Mesendoderm (in vitro differentiated cells): ENCODE results near the gene UBA6.

Experiments used
- DNase-seq: peaks from one replicate; pipeline ENCODE4 v3.0.0; 2013
- H2AK5ac ChIP-seq: 2 replicates; pipeline ENCODE4 v1.6.1; 2013; ENCODE audit warnings: low read length, inconsistent platforms
- H2BK120ac ChIP-seq: 2 replicates; pipeline ENCODE4 v1.6.1; 2013; ENCODE audit warnings: low read depth, mild to moderate bottlenecking, low read length, moderate library complexity, mixed read lengths
- H2BK15ac ChIP-seq: replicated peaks from 2 replicates; pipeline ENCODE4 v1.6.1; 2013; ENCODE audit warnings: low read depth, mild to moderate bottlenecking, moderate library complexity
- H2BK5ac ChIP-seq: 2 replicates; pipeline ENCODE4 v1.6.1; 2013; ENCODE audit warnings: low read length, inconsistent platforms
- H3K18ac ChIP-seq: 2 replicates; pipeline ENCODE4 v1.6.1; 2013; ENCODE audit warnings: mild to moderate bottlenecking, low read length, mixed read lengths
- H3K23ac ChIP-seq: one replicate; pipeline ENCODE4 v1.6.1; 2013; ENCODE audit warnings: low read length
- H3K27ac ChIP-seq: 2 replicates; pipeline ENCODE4 v1.5.1; 2013; ENCODE audit warnings: low read depth, mild to moderate bottlenecking, inconsistent platforms, low read length, moderate library complexity
- H3K27me3 ChIP-seq: 2 replicates; pipeline ENCODE4 v1.6.1; 2013; ENCODE audit warnings: low read length, control low read depth, mild to moderate bottlenecking, inconsistent platforms; ENCODE audit not compliant: insufficient read depth, poor library complexity
- H3K36me3 ChIP-seq: 2 replicates; pipeline ENCODE4 v1.6.1; 2013; ENCODE audit warnings: low read length, inconsistent platforms; ENCODE audit not compliant: control insufficient read depth, insufficient read depth
- H3K4ac ChIP-seq: one replicate; pipeline ENCODE4 v1.6.1; 2013; ENCODE audit warnings: low read depth, mild to moderate bottlenecking, low read length, moderate library complexity
- H3K4me1 ChIP-seq: 2 replicates; pipeline ENCODE4 v1.6.1; 2013; ENCODE audit warnings: low read depth, low read length, inconsistent platforms; ENCODE audit not compliant: control insufficient read depth
- H3K4me2 ChIP-seq: 2 replicates; pipeline ENCODE4 v1.6.1; 2013; ENCODE audit warnings: low read length
- H3K4me3 ChIP-seq: 2 replicates; pipeline ENCODE4 v1.5.1; 2013; ENCODE audit warnings: mild to moderate bottlenecking, low read length
- H3K56ac ChIP-seq: one replicate; pipeline ENCODE4 v1.6.1; 2013; ENCODE audit warnings: low read length
- H3K79me1 ChIP-seq: 2 replicates; pipeline ENCODE4 v1.6.1; 2013; ENCODE audit warnings: low read length, inconsistent platforms
- H3K79me2 ChIP-seq: 2 replicates; pipeline ENCODE4 v1.6.1; 2013; ENCODE audit warnings: mild to moderate bottlenecking, low read length; ENCODE audit not compliant: control insufficient read depth, insufficient read depth
- H3K9ac ChIP-seq: 2 replicates; pipeline ENCODE4 v1.6.1; 2013; ENCODE audit warnings: low read length, inconsistent platforms
- H4K5ac ChIP-seq: one replicate; pipeline ENCODE4 v1.6.1; 2013; ENCODE audit warnings: low read length
- H4K8ac ChIP-seq: one replicate; pipeline ENCODE4 v1.6.1; 2013; ENCODE audit warnings: low read depth, mild to moderate bottlenecking, control low read depth, low read length, moderate library complexity
- WGBS: extraction: QIAGEN DNeasy Blood & Tissue Kit; methylation state at CpG from one replicate; pipeline ENCODE4 v1.1.7; 2013; ENCODE audit warnings: low lambda C conversion rate, missing lambda C conversion rate; ENCODE audit not compliant: insufficient coverage; ENCODE audit errors: extremely low coverage; 5-methylcytosine and 5-hydroxymethylcytosine counted together

UBA6 gene

GRCh38 chr4:67634741-67635140, 66.2 kb downstream of the UBA6 start:
- Histone ChIP-seq H3K27ac (no peak overlapping the region), H2BK5ac (no peak overlapping the region), H3K4me1 (no peaks in the 10 kb centered on the region), H3K27me3 (no peaks in the 10 kb centered on the region), H4K5ac (no peak overlapping the region), H3K36me3 (peaks cover 4% of the 10 kb centered on the region), H3K56ac (no peak overlapping the region), H4K8ac (no peak overlapping the region), H3K4ac (no peak overlapping the region), H3K4me2 (no peak overlapping the region), H3K23ac (no peak overlapping the region), H3K79me2 (no peaks in the 10 kb centered on the region), H3K4me3 (no peak overlapping the region), H2BK120ac (no peak overlapping the region), H2AK5ac (no peak overlapping the region), H3K9ac (no peak overlapping the region), H3K18ac (no peak overlapping the region), H2BK15ac (no peak overlapping the region), H3K79me1 (no peaks in the 10 kb centered on the region)
- no CpG with 5 or more reads among the region's 2 CpGs for WGBS
- no peak for DNase-seq

GRCh38 chr4:67632492-67632891, 68.5 kb downstream of the UBA6 start:
- H2BK120ac ChIP-seq, result no peak overlapping the region
- H3K36me3 ChIP-seq, result no peaks in the 10 kb centered on the region

GRCh38 chr4:67624939-67625338, 76.0 kb downstream of the UBA6 start:
- no peak overlapping the region for H2BK15ac ChIP-seq
- H3K79me1 ChIP-seq, result no peaks in the 10 kb centered on the region
- no peaks in the 10 kb centered on the region for H3K4me1 ChIP-seq
- H4K8ac ChIP-seq, result no peak overlapping the region
- H3K4me3 ChIP-seq, result no peak overlapping the region
- no peak overlapping the region for H2BK120ac ChIP-seq
- no peak overlapping the region for H3K4ac ChIP-seq
- no peaks in the 10 kb centered on the region for H3K27me3 ChIP-seq
- no peak for DNase-seq
- no peak overlapping the region for H3K56ac ChIP-seq
- H3K18ac ChIP-seq, result no peak overlapping the region
- H3K36me3 ChIP-seq, result peaks cover 2% of the 10 kb centered on the region
- H3K4me2 ChIP-seq, result no peak overlapping the region
- no peak overlapping the region for H3K9ac ChIP-seq
- no peak overlapping the region for H3K27ac ChIP-seq
- H3K23ac ChIP-seq, result no peak overlapping the region
- H2BK5ac ChIP-seq, result no peak overlapping the region
- H2AK5ac ChIP-seq, result no peak overlapping the region
- H4K5ac ChIP-seq, result no peak overlapping the region
- WGBS, result no CpG with 5 or more reads among the region's 3 CpGs
- H3K79me2 ChIP-seq, result no peaks in the 10 kb centered on the region

More at GRCh38 chr4:67632492-67632891, 68.5 kb downstream of the UBA6 start:
- WGBS, result no CpG with 5 or more reads among the region's 3 CpGs
- Histone ChIP-seq H3K79me2 (no peaks in the 10 kb centered on the region), H4K8ac (no peak overlapping the region), H3K27me3 (no peaks in the 10 kb centered on the region), H3K27ac (no peak overlapping the region), H2BK15ac (no peak overlapping the region), H3K18ac (no peak overlapping the region), H3K79me1 (no peaks in the 10 kb centered on the region), H3K56ac (no peak overlapping the region), H4K5ac (no peak overlapping the region), H3K4me1 (no peaks in the 10 kb centered on the region), H3K23ac (no peak overlapping the region), H2AK5ac (no peak overlapping the region), H3K9ac (no peak overlapping the region), H3K4ac (no peak overlapping the region), H3K4me2 (no peak overlapping the region), H2BK5ac (no peak overlapping the region), H3K4me3 (no peak overlapping the region)
- DNase-seq, result no peak

- Histone ChIP-seq H2AK5ac (no peak overlapping the region), H2BK120ac (no peak overlapping the region), H2BK5ac (no peak overlapping the region), H4K5ac (no peak overlapping the region), H3K27ac (no peak overlapping the region), H3K4me3 (no peak overlapping the region), H3K18ac (no peak overlapping the region), H3K27me3 (no peaks in the 10 kb centered on the region), H2BK15ac (no peak overlapping the region), H3K79me2 (no peaks in the 10 kb centered on the region), H3K23ac (no peak overlapping the region), H3K9ac (no peak overlapping the region), H3K56ac (no peak overlapping the region), H3K4ac (no peak overlapping the region), H3K4me1 (no peaks in the 10 kb centered on the region), H3K4me2 (no peak overlapping the region), H3K79me1 (no peaks in the 10 kb centered on the region), H3K36me3 (no peaks in the 10 kb centered on the region), H4K8ac (no peak overlapping the region)
- WGBS, result no CpG with 5 or more reads among the region's 1 CpG
- no peak for DNase-seq
Observed at GRCh38 chr4:67616478-67616877, 84.5 kb downstream of the UBA6 start.

- WGBS, result no CpG with 5 or more reads among the region's 5 CpGs
- Histone ChIP-seq H3K79me2 (no peaks in the 10 kb centered on the region), H3K4me1 (no peaks in the 10 kb centered on the region), H3K56ac (no peak overlapping the region), H3K9ac (no peak overlapping the region), H3K18ac (no peak overlapping the region), H3K27ac (no peak overlapping the region), H2BK120ac (no peak overlapping the region), H3K27me3 (no peaks in the 10 kb centered on the region), H2AK5ac (no peak overlapping the region), H3K79me1 (no peaks in the 10 kb centered on the region), H3K23ac (no peak overlapping the region), H2BK5ac (no peak overlapping the region), H3K4me2 (no peak overlapping the region), H3K36me3 (no peaks in the 10 kb centered on the region), H3K4me3 (no peak overlapping the region), H3K4ac (no peak overlapping the region), H4K8ac (no peak overlapping the region), H4K5ac (no peak overlapping the region), H2BK15ac (no peak overlapping the region)
- DNase-seq, result no peak
Observed at GRCh38 chr4:67615119-67615518, 85.8 kb downstream of the UBA6 start.

GRCh38 chr4:67614186-67614585, 86.8 kb downstream of the UBA6 start:
- Histone ChIP-seq H3K79me1 (no peaks in the 10 kb centered on the region), H3K79me2 (no peaks in the 10 kb centered on the region), H3K56ac (no peak overlapping the region), H3K9ac (no peak overlapping the region), H2AK5ac (no peak overlapping the region), H3K18ac (no peak overlapping the region), H2BK5ac (no peak overlapping the region), H3K36me3 (no peaks in the 10 kb centered on the region), H2BK15ac (no peak overlapping the region), H3K4ac (no peak overlapping the region), H3K27ac (no peak overlapping the region), H4K5ac (no peak overlapping the region), H3K4me1 (no peaks in the 10 kb centered on the region), H4K8ac (no peak overlapping the region), H3K4me3 (no peak overlapping the region), H3K4me2 (no peak overlapping the region), H2BK120ac (no peak overlapping the region), H3K23ac (no peak overlapping the region), H3K27me3 (no peaks in the 10 kb centered on the region)
- no CpG with 5 or more reads among the region's 4 CpGs for WGBS
- DNase-seq, result no peak
